GM13976 (cell line): ENCODE results near the gene TMEM214.

ENCODE experiments used
- DNase-seq: peaks from one replicate; pipeline ENCODE4 v3.0.0; 2012; ENCODE audit warnings: low spot score
- CTCF ChIP-seq: IDR thresholded peaks from 2 replicates; pipeline ENCODE4 v1.5.1; 2012; ENCODE audit warnings: borderline replicate concordance, mild to moderate bottlenecking; ENCODE audit not compliant: insufficient read depth; ENCODE audit errors: extremely low read depth, missing control alignments, control extremely low read depth
- in situ Hi-C: fragments of 300-500 bp; cut with MboI; formaldehyde crosslinking; loops from one replicate; pipeline ENCODE4 v1.12.0; 2022; ENCODE audit warnings: low sequenced_read_pairs, mixed read lengths, inconsistent platforms; ENCODE audit not compliant: unreplicated experiment

The TMEM214 gene

GRCh38 chr2:27051902-27052645 lies 19.3 kb downstream of the TMEM214 start:
- in situ Hi-C loops, result no loop called here
- TF ChIP-seq CTCF, result no peak
- peak; percentile 41 for DNase-seq

- DNase-seq, result no peak
- in situ Hi-C loops, result no loop called here
- no peak for TF ChIP-seq CTCF
Measured at GRCh38 chr2:27053321-27053720, 20.6 kb downstream of the TMEM214 start.

- no peak for TF ChIP-seq CTCF
- DNase-seq, result no peak
- in situ Hi-C loops, result no loop called here
Measured at GRCh38 chr2:27053776-27054175, 21.0 kb downstream of the TMEM214 start.

- in situ Hi-C loops, result no loop called here
- no peak for DNase-seq
- no peak for TF ChIP-seq CTCF
Measured at GRCh38 chr2:27054721-27055120, 22.0 kb downstream of the TMEM214 start.

GRCh38 chr2:27057184-27057583 lies 24.4 kb downstream of the TMEM214 start:
- in situ Hi-C loops, result no loop called here
- TF ChIP-seq CTCF, result no peak
- no peak for DNase-seq

GRCh38 chr2:27058210-27058609 lies 25.4 kb downstream of the TMEM214 start:
- TF ChIP-seq CTCF, result no peak
- in situ Hi-C loops, result no loop called here

More at GRCh38 chr2:27058210-27058609, 25.4 kb downstream of the TMEM214 start:
- DNase-seq, result no peak
